Endothelial cell of umbilical vein (primary cell): ENCODE results near the gene NRGN.

Experiments
- CTCF ChIP-seq, 2 donors: IDR thresholded peaks; 1 replicate in 1 of 2; 2 replicates in 1 of 2; pipeline ENCODE4 v1.5.1; 2011; ENCODE audit warnings: low read length in 2 of 2, mild to moderate bottlenecking in 2 of 2, moderate library complexity in 2 of 2, control low read depth in 1 of 2, inconsistent platforms in 1 of 2, low read depth in 1 of 2; ENCODE audit not compliant: insufficient read depth in 1 of 2; ENCODE audit errors: extremely low read depth in 1 of 2
- POLR2A ChIP-seq: IDR thresholded peaks from 2 replicates; pipeline ENCODE4 v1.6.1; 2012; ENCODE audit warnings: low read depth, mild to moderate bottlenecking, control low read depth, low read length
- POLR2AphosphoS5 ChIP-seq: IDR thresholded peaks from 2 replicates; pipeline ENCODE4 v1.6.1; 2012; ENCODE audit warnings: low read depth, mild to moderate bottlenecking, control low read depth, low read length, moderate library complexity; ENCODE audit not compliant: insufficient read depth

- peak; percentile 28 for TF ChIP-seq POLR2AphosphoS5
- no peak for TF ChIP-seq CTCF (IDR thresholded peaks at IDR 0.05; ENCODE audit: extremely low read depth in 1 of 2, insufficient read depth in 1 of 2, low read depth in 1 of 2, low read length in 2 of 2)
- TF ChIP-seq POLR2A: no peak
Measured at GRCh38 chr11:124751741-124752470, 12.2 kb downstream of the NRGN start, which contains the start of gene VSIG2.
